HG03066 (cell line): ENCODE results near the gene BTBD2.

Experiments used
- ATAC-seq: cut with Tn5 transposase; IDR thresholded peaks from one replicate; pipeline ENCODE4 v1.9.1; 2021; ENCODE audit warnings: low read depth; ENCODE audit not compliant: unreplicated experiment

The BTBD2 gene

DNA sequence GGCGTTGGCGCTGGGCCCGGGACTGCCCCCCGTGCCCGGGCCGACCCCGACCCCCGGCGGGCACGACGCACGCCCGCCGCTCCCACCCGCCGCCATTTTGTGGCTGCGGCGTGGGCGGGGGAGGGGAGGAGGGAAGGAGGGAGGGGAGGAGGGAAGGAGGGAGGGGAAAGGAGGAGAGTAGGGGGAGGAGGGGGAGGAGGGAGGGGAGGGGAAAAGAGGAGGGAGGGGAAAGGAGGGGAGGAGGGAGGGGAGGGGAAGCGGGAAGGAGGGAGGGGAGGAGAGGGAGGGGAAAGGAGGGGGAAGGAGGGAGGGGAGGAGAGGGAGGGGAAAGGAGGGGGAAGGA is at the start of gene BTBD2:
BTBD2 (minus strand) TSS at position 107 of the 343 bp plus-strand sequence; CDS start at position 96, 11 bp downstream.
- ATAC-seq, result no peak

DNA sequence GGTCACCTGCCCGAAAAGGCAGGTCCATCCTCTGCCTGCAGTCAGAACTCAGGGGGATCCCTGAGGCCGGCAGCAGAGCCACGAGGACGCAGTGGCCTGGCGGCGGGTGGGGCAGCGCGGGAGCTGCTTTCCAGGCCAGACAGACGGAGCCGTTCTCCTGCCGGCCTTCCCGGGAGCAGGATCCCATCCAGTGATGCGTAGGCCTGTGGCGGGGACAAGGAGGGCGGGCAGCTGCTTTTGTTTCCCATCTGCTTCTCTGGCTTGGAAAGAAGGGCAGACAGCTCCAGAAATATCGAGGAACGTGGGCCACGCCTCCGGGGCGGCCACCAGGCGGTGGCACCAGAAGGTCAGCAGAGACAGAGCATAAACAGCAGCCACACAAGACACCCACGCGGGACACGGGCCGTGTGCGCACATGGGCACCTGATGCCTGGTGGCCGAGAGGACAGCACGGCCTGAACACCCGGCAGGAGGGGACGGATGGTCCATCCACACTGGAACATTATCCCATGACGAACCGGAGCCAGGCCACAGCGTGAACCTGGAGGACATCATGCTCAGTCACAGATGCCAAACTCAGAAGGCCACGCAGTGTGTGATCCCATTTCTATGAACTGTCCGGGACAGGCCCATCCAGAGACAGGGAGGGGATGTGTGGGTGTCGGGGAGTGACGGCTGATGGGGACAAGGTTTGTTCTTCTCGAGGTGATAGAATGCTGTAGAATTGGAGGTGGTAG is 49.4 kb upstream of the BTBD2 start:
- no peak for ATAC-seq

DNA sequence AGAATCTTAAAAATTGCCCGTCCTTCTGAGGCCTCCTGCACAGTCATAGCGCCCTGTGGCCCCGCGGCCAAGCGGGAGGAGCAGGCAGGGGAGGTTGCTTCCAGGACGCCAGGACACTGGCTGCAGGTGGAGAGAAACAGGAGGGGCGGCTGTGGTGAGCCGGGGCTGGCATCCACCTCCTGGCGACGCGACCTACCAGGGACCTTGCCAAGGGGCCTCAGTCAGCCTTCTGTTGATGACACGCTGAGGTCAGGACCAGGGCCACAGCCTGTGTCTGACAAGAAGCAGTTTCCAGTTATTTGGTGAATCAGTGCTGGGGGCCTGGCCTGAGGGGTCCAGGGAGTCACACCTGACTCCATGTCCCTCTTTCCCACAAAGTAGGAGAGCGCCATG is 48.9 kb upstream of the BTBD2 start:
- ATAC-seq, result no peak

DNA sequence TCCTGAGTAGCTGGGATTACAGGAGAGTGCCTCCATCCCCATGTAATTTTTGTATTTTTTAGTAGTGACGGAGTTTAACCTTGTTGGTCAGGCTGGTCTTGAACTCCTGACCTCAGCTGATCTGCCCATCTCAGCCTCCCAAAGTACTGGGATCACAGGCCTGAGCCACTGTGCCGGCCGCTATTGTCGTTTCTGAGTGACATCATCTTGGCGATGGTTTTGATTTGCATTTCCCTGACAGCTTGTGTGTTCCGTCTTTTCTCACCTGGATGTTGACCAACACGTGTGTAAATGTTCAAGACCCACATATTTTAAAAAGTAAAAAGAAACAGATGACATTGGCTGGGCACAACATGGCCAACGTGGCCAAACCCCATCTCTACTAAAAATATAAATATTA is 48.3 kb upstream of the BTBD2 start:
- no peak for ATAC-seq

DNA sequence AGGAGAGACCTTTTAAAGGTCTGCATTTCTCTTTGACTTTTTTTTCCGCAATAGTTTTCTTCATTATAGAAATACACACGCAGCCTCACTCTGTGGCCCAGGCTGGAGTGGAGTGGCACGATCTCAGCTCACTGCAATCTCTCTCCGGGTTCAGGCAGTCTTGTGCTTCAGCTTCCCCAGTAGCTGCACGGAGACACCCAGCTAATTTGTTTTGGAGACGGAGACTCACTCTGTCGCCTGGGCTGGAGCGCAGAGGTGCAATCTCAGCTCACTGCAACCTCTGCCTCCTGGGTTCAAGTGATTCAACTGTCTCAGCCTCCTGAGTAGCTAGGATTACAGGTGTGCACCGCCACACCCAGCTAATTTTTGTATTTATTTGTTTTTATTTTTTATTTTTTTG is 47.3 kb upstream of the BTBD2 start:
- no peak for ATAC-seq

DNA sequence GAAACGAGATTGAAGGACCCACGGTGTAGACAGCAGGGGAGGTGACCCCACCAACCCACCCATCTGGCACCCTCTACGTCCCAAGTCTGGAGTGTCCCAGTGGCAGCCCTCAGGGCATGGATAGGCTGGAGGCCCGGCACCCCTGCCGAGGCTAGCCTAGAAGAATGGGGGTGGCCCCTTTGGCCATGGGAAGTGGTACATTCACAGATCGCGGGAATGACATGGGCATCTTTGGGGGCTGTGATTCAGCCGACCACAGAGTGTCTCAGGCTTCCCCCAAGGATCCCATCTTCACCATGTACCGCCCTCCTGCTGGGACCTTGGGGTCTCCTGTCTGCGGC is 46.8 kb upstream of the BTBD2 start:
- ATAC-seq, result no peak

DNA sequence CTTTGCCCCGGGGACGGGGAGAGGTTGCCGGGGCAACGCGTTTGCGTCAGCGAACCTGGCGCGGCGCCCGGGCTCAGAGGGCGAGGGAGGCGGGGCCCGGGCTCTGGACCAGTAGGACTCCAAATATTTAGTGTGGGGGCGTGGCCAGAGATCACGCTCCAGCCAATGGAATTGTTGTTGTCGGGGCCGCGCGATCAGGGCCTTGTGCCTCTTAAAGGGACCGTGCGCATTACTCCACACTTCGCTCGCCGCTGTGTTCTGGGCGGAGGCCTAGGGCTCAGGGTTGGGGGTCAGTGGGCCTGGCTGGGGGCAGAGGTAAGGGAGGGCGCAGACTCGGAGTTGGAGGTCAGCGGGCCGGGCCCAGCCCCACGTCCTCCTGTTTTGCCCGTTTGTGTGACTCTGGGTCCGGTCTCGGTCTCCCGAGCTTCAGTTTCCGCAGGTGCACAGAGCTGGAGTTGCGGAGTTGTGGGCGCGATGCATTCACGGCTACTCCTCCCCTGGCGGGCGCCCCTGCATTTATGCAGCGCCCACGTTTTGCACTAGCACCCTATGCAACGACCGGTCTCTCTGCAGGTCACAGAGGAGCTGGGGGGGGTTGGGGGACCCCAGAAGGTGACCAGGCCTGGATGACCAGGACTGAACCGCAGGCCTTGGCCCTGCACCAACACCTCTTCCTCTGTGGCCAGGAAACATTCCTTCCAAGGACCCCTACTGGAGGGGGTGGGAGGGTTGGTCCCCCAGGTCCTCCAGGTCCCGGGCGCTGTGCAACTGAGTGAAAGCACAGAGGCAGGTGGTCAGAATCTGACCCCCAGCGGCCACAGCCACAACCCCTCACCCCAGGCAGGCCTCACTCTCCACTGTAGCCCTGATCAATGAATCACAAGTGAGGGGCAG is 46.2 kb upstream of the BTBD2 start:
- peak; percentile 81 for ATAC-seq

DNA sequence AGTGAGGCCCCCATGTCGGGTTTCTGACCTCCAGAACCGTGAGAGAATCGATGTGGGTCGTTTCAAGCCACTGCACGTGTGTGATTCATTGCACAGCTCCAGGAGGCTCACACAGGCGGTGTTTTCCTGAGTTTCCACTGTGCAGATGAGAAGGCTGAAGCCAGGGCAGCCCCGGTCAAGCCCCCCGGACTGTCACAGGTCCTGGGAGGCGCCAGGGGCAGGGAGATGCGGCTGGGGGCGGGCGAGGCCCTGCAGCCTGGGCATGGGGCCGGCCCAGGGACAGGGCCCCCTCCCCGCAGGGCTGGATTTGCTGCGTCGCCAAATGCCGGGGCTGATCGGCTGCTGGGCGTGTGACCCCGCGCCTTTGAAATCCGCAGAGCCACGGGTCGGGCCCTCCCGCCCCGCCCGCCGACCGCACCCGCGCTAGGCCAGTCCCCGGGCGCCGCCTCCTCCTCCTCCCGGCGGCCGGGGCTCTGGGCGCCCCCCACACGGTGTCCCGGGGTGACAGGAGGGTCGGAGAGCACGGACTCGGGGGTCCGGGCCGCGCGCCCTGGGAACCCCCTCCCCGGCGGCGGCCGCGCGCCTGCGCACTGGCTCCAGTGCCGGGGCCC is 45.5 kb upstream of the BTBD2 start:
- peak; percentile 24 for ATAC-seq

DNA sequence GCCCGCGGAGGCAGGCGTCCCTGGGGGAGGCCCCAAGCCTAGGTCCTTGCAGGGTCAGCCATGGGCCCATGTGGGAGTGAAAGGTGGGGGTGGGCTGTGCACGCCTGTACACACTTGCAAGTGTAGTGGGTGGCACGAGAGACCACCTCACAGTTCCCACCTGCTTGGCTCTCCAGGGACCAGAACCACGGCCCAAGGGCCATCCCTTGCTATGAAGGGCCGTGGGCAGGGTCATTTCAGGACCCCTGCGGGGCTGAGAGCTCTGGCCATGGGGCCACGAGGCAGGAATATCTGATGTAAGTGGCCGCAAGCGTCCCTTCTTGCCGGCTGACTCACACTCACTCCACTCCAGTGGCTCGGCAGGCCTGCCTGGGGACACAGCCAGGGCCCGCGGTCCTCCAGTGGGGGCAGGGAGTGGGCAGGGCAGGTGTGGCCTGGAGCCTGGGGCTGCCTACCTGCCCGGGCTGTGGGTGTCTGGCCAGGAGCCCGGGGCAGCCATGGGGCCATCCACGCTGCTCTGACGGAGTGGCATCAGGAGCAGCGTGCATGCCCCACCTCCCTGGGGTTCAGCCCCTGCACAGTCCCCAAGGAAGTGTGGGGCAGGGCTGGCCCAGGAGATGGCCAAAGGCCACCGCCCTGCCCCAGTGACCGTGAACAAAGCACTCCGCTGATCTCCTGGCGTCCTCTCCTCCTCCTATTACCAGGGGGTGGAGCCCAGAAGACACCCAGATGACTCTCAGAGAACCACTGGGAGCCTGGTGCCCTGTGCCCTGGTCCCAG is 44.1 kb upstream of the BTBD2 start:
- no peak for ATAC-seq

DNA sequence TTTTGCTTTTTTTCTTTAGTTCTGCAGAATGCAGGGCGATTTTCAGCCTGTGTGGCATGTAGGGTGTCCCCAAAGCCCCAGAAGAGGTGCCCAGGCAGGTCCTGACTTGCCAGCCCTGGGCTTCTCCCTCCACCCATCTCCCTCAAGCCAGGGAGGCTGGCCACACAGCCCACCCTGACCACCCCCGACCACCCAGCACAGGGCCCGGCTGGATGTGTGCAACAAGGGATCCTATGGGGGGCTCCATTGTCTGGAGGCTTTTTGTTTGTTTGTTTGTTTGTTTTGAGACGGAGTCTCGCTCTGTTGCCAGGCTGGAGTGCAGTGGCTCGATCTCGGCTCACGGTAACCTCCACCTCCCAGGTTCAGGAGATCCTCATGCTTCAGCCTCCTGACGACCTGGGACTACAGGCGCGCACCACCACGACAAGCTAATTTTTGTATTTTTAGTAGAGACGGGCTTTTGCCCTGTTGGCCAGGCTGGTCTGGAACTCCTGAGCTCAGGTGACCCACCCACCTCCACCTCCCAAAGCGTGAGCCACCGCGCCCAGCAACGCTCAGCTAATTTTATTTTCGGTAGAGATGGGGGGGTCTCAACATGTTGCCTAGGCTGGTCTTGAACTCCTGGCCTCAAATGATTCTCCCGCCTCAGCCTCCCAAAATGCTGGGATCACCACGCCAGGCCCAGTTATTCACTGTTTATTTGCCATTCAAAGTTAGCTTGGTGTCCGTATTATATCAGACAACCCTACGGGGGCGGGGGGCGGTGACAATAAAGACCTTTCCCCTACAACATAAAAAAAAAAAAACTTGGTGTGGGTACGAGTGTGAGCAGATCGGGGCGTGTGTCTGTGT is 43.3 kb upstream of the BTBD2 start:
- no peak for ATAC-seq

DNA sequence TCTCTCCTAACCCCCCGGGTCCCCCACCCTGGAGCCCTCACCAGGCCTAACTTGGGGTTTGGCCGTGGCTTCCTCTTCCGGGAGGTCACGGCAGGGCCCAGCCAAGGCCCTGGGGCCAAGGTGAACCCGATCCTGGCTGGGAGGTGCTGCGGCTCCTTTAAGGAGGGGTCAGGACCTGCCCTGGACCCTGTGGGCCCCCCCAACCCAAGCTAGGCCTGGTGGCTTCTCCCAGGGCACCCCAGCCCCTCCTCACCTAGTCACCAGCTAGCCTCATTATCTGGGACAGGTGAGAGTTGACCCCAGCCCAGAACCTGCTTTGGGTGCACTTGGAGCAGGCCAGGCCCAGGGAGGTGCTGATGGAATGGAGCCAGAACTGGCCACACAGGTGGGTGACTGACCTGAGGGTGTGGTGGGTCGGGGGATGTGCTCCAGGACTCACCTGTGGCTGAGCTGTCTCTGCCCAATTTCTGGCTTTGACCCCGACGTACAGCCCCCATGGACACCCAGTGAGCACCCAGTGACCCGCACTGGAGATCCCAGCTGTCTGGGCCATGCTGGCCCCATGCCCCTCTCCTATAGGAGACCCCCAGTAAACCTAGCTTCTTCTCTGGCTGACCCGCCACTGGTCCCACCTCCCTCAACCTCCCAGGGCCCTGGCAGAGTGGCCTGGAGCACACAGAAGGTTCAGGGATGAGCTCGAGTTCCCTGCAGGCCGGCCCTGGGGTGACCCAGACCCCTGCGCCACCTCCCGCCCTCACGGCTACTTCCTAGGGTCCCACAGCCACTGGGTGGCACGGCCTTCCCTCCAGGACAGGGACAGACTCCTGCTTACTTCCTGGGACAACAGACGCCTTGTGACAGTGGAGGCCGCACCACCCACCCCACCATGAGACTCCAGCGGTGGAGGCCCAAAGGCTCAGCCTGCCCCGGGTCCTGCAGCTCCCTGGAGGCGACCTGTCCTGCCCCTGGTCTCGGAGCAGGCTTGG is 42.3 kb upstream of the BTBD2 start:
- ATAC-seq, result no peak

DNA sequence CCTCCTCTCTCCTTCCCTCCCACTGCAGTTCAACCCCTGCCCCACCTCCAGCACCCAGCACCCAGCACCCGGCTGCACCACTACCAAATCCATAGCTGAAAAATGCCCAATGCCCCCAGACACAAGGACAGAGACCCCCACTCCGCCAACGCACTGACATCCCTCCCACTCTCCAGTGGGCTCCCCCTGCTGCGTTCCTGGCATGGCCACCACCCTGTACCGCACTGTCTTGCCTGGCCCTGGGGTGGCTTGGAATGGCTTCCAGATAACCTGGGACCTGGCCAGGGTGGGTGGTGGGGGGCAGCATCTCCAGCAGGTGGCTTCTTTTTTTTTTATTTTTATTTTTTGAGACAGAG is 41.3 kb upstream of the BTBD2 start:
- no peak for ATAC-seq

DNA sequence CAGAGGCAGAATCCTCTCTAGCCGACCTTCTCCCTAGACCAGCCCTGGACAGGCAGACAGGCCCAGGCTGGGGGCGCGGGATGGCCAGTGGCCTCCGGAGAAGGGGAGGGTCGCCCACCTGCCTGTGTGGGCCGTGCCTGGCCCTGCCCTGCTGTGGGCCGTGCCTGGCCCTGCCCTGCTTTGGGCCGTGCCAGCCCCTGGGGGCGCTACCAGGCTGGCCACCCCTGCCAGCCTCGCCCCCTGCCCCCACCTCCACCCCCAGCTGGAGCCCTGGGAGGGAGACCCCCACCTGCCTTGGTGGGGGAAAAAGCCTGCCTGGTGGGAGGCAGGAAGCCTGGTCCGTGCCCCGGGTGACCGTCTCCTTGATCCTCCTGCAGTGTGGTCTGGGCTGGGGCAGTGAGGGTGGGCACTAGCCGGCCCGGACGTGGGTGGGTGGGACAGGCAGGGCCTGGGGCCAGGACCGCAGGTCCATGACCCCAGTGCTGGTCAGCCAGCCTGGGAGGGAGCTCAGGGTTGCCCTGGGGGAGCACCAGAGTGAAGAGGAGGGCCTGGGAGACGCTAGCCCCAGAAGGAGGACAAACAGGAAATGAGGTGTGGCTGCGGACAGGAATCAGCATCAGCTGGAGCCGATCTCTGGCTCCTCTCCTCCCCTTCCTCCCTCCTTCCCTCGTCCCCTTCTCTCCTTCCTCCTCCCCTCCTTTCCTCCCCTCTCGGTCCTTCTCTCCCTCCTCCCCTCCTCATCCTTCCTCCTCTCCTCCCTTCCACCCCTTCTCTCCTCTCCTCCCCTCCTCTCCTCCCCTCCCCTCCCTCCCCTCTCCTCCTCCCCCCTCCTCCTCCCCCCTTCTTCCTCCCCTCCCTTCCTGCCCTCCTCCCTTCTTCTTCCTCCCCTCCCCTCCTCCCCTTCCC is 40.7 kb upstream of the BTBD2 start:
- ATAC-seq, result no peak

DNA sequence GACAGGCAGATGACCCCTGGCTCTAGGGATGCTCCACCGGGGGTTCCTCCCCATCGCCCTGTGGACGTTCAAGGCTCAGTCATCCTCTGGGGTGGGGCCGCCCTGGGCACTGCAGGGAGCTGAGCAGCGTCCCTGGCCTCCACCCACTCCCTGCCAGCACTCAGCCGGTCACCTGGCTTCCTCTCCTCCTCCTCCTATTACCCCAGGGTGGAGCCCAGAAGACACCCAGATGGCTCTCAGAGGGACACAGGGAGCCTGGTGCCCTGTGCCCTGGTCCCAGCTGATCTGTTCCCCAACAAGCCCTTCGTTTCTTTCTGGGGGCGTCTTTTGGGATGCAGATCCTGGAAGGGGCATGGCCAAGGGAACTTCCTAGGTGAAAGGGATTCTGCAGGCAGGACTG is 39.2 kb upstream of the BTBD2 start:
- no peak for ATAC-seq

DNA sequence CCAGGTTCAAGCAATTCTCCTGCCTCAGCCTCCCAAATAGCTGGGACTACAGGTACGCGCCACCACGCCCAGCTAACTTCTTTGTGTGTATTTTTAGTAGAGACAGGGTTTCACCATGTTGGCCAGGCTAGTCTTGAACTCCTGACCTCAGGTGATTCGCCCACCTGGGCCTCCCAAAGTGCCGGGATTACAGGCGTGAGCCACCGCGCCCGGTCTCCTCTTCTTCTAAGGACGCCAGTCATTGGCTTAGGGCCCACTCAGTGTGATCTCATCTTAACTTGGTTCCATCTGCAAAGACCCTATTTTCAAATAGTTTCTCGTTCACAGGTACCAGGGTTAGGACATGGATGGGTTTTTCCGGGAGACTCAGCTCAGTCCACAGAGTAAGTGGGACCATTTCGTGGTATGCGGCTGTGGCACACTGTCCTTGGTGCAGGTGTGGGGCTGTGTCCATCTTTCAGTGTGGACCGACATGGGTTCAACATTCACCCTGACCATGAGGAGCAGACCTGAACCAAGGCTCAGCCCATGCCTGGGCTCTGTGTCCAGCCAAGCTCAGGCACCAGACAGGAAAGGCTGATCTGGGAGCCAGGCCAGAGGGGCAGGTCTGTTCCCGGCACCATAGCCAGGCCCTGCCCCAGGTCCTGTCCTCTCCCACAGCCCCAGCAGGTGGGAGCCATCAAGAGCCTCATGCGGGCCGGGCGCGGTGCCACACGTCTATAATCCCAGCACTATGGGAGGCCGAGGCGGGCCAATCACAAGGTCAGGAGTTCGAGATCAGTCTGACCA is 38.3 kb upstream of the BTBD2 start:
- ATAC-seq, result no peak

DNA sequence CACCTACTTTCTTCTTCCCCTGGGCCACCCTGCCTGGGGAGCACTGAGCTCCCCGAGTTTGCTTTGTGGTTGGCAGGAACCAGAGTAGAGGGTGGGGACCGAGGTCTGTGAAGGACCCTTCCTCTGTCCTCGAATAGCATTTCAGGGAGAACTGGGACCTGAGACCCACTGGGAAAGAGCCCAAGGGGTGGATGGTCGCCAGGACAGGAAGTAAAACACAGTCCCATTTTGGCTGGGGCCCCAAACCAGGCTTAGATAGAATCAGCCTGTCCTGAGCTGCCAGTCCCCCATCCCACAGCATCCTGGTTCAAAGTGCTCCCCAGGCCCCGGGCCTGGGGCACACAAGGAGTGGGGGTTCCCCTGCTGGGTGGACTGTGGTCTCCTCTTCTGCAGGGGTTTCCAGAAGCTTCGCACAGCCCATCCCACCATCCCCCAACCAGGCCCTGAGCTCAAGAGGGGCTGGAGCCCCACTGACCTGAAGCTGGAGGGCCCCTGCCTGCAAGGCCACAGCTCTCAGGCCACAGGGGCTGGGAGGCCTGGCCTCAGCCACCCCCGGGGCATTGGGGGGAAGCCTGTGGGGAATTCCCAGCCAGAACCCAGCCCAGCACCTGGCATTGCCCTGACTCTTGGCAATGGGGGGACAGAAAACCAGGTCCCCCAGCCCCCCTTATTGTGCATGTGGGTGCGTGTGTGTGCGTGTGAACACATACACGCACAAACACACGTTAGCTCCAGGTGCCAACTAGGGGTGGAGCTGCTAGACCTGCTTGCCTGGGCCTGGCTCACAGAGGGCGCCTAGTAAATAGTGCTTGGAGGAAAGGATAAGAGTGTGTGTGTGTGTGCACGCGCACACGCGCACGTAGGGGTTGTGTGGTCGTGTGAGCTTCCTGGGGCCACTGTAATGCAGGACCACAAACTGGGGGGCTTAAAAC is 36.5 kb upstream of the BTBD2 start:
- ATAC-seq, result no peak
